Astrocyte of the spinal cord (primary cell): Measurements from ENCODE around the gene PLPPR4.
"Not testable (repeated sequence)": the region's sequence is repeated elsewhere in the genome, so short reads cannot be mapped to it uniquely, and the experiment has no call there.

ENCODE experiments used
- DNase-seq: peaks from one replicate; pipeline ENCODE4 v3.0.0; 2011; ENCODE audit warnings: low read depth, low spot score
- H3K4me3 ChIP-seq: 2 replicates; pipeline ENCODE4 v1.5.1; 2011; ENCODE audit warnings: low read depth, mild to moderate bottlenecking, low read length, moderate library complexity
- in situ Hi-C: cut with HindIII; loops from 2 replicates; pipeline ENCODE4 v1.10.0; 2017; ENCODE audit warnings: low sequenced_read_pairs
- TF ChIP-seq, protein P1 (sequence below): IDR thresholded peaks from 2 replicates; pipeline ENCODE4 v1.5.1; 2012; ENCODE audit warnings: low read depth, mild to moderate bottlenecking, low read length, inconsistent platforms

Gene PLPPR4

GRCh38 chr1:99239690-99240089 is 24.6 kb upstream of the PLPPR4 start:
- DNase-seq = no peak
- in situ Hi-C loops = no loop called here
- TF ChIP-seq, protein P1, sequence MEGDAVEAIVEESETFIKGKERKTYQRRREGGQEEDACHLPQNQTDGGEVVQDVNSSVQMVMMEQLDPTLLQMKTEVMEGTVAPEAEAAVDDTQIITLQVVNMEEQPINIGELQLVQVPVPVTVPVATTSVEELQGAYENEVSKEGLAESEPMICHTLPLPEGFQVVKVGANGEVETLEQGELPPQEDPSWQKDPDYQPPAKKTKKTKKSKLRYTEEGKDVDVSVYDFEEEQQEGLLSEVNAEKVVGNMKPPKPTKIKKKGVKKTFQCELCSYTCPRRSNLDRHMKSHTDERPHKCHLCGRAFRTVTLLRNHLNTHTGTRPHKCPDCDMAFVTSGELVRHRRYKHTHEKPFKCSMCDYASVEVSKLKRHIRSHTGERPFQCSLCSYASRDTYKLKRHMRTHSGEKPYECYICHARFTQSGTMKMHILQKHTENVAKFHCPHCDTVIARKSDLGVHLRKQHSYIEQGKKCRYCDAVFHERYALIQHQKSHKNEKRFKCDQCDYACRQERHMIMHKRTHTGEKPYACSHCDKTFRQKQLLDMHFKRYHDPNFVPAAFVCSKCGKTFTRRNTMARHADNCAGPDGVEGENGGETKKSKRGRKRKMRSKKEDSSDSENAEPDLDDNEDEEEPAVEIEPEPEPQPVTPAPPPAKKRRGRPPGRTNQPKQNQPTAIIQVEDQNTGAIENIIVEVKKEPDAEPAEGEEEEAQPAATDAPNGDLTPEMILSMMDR = no peak
- no peak overlapping the region for H3K4me3 ChIP-seq

- no peak overlapping the region for H3K4me3 ChIP-seq
- DNase-seq = no peak
- TF ChIP-seq, protein P1 = no peak
- in situ Hi-C loops = no loop called here
These were observed 23.7 kb upstream of the PLPPR4 start for GRCh38 chr1:99240621-99241020.

DNA sequence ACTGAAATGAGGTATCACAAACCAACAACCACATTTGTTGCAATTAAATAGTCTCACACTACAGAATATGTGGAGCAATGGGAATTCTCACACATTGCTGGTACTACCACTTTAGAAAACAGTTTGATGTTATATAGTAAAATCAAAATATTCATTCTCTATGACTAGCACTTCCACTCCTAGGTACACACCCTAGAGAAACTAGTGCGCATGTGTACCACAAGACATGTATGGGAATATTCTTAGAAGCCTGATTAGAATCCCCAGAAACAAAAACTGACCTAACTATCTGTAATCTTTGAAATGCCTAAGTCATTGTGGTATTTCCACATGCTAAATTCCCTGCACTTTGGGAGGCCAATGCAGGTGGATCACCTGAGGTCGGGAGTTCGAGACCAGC is 18.1 kb upstream of the PLPPR4 start:
- TF ChIP-seq, protein P1 = no peak
- no peak for DNase-seq
- H3K4me3 ChIP-seq = no peak overlapping the region
- in situ Hi-C loops = no loop called here

- no peak for DNase-seq
- TF ChIP-seq, protein P1 = no peak
- in situ Hi-C loops = no loop called here
- H3K4me3 ChIP-seq = no peak overlapping the region
These were observed 17.1 kb upstream of the PLPPR4 start for GRCh38 chr1:99247199-99247598.

DNA sequence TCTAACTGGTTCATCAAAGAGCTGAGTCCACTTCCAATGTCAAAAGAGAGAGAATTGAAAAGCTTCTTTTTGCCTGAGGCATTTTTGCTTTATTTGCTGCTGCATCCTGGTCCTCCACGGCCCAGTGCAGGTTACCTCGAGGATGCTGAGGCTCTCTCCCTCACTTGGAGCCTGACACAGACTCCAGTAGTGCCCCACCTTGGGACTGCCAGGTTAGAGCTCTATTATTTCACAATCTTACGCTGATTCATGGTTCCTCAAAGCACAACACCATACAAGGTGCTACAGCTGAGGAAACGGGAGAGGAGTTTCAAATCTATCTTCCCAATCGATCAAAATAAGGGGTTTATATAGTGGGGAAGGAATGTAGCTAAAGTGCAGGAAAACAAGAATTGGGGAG is 13.6 kb upstream of the PLPPR4 start:
- in situ Hi-C loops = no loop called here
- no peak overlapping the region for H3K4me3 ChIP-seq
- TF ChIP-seq, protein P1 = no peak
- no peak for DNase-seq

DNA sequence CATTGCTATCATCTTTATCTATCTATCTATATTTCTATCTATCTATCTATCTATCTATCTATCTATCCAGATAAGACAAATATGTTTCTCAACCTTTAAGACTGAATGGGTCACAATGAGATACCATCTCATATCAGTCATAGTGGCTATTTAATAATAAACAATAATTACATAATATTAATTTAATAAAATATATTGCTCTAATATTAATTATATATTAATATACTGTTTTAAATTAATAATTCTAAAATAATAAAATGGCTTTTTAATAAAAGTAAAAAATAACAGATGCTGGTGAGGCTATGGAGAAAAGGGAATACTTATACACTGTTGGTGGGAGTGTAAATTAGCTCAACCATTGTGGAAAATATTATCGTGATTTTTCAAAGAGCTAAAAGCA is 13.0 kb upstream of the PLPPR4 start:
- TF ChIP-seq, protein P1 = no peak
- DNase-seq = no peak
- no peak overlapping the region for H3K4me3 ChIP-seq
- in situ Hi-C loops = no loop called here

DNA sequence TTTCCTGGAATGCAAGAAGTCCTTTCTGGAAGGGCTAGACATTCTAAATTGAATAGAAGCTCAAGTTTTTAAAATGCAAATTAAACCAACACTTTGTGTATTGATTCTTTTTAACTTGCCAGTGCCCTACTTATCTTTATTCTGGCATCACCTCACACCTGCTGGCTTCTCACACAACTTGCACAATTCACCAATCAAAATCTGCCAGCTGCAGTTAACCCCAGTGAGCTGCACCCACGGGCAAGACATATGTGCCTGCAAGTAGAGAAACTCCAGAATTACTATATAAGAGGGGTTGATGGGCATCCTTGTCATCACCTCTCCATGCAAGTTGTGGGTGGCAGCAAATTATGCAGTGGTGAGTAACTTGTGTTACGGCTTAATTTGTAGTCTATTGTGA is 11.7 kb upstream of the PLPPR4 start:
- in situ Hi-C loops = no loop called here
- TF ChIP-seq, protein P1 = no peak
- no peak overlapping the region for H3K4me3 ChIP-seq
- DNase-seq = no peak

GRCh38 chr1:99260402-99260801 is 3.9 kb upstream of the PLPPR4 start:
- in situ Hi-C loops, DNase-seq, H3K4me3 ChIP-seq: not testable (repeated sequence)
